NCI-H2196 treated with DMSO at 0.1 percent for 48 hours (cell line): ENCODE results near the gene NDUFA1.
"Not testable (repeated sequence)": the region's sequence is repeated elsewhere in the genome, so short reads cannot be mapped to it uniquely, and the experiment has no call there.

ENCODE experiments used
- DNase-seq: peaks from one replicate; lab custom pipeline; 2025; ENCODE audit not compliant: unreplicated experiment; lab: John Stamatoyannopoulos, UW

The NDUFA1 gene

DNA sequence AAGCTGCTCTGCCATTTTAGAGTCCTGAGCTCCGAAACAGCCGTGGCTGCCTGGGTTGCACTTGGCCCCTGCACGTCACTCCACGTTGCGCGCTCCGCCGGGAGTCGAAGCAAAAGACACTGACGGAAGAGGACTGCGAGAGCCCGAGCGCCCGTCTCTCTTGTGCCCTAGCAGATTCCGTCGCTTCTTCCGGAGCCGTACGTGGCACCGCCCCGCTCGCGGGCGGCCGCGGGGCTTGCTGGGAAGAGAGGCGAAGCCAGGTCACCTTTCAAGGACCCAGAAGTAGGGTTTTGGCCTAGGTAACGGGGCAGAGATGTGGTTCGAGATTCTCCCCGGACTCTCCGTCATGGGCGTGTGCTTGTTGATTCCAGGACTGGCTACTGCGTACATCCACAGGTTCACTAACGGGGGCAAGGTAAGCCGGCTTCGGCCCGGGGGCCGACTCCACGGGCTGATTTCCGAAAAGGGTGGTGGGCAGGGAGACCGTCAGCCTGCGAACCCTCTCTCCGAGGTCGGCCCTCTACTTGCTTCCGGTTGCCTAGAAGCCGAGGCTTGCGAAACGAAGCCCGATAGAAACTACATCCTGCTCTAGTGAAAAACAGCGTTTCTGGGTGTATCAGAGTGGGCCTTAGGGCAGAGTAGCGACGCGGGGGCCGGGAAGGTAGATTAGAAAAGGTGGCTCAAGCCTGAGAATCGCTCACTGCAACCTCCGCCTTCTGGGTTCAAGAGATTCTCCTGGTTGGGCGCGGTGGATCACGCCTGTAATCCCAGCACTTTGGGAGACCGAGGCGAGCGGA lies at the start of gene NDUFA1, which contains the start of gene RNF113A:
TSS of gene NDUFA1 (plus strand) at position 234 of the 797 bp plus-strand sequence. CDS start at position 314, 80 bp downstream.
TSS of gene RNF113A (minus strand) at position 135 of the 797 bp plus-strand sequence. CDS start at position 15, 120 bp downstream.
- peak; percentile 51 for DNase-seq

DNA sequence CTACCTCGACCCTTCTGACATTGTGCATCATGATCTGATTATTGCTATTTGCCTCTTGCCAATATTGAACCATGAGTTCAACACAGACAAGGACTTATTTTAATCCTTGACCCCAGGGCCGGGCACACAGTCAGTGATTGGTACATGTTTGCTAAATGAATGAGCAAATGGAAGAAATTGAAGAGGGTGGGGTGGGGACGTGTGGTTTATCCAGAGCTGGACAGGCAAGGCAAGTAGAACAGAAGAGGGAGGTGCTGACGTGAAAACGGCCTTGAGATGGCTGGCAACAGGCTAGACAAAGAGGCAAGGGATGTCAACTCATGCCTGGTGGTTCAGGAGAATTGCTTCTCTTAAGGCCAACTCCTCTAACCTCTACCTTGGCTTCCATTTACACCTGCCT lies 47.4 kb upstream of the NDUFA1 start:
- DNase-seq, result not testable (repeated sequence)

DNA sequence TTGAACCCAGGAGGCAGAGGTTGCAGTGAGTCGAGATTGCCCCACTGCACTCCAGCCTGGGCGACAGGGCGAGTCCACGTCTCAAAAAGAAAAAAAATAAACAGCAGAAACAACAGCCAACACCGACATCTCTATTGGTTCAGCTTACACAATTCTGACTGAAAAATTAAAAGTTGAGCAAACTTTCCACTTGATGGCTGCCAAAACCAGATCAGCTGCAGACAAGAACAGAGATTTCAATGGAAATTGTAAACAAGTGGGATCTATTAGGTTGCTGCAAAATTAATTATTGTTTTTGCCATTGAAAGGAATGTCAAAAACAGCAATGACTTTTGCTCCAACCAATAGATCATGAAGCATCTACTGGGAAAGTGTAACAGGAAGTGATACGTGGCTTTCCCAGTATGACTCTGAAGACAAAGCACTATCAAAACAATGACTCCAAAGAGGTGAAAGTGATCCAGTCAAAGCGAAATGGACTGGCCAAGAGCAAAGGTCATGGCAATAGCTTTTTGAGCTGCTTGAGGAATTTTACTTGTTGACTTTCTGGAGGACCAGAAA lies 45.2 kb upstream of the NDUFA1 start:
- DNase-seq, result no peak

DNA sequence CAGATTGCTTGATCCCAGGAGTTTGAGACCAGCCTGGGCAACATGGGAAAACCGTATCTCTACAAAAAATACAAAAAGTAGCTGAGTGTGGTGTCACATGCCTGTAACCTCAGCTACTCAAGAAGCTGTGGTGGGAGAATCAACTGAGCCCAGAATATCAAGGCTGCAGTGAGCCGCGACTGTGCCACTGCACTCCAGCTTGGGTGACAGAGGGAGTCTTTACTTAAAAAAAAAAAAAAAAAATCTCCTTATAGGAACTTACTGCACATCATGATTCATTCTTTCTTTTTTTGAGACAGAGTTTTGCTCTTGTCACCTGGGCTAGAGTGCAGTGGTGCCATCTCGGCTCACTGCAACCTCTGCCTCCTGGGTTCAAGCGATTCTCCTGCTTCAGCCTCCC lies 43.2 kb upstream of the NDUFA1 start:
- no peak for DNase-seq

DNA sequence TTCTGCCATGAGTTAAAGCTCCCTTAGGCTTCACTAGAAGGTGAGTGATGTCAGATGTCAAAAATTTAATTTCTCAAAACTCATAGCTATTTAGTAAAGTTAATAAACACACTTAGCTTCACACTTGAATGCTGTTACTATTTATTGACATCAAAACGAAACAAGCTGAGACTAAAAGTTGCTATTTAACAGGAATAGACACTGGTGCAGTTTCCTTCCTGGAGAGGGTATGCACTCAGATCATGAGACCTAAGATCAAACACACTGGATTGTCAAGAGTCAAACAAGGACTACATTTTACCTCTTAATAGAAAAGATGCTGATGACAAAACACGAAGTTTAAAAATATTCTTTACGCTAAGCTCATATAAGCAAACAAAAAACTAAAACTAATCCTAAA lies 37.7 kb upstream of the NDUFA1 start:
- DNase-seq, result no peak

DNA sequence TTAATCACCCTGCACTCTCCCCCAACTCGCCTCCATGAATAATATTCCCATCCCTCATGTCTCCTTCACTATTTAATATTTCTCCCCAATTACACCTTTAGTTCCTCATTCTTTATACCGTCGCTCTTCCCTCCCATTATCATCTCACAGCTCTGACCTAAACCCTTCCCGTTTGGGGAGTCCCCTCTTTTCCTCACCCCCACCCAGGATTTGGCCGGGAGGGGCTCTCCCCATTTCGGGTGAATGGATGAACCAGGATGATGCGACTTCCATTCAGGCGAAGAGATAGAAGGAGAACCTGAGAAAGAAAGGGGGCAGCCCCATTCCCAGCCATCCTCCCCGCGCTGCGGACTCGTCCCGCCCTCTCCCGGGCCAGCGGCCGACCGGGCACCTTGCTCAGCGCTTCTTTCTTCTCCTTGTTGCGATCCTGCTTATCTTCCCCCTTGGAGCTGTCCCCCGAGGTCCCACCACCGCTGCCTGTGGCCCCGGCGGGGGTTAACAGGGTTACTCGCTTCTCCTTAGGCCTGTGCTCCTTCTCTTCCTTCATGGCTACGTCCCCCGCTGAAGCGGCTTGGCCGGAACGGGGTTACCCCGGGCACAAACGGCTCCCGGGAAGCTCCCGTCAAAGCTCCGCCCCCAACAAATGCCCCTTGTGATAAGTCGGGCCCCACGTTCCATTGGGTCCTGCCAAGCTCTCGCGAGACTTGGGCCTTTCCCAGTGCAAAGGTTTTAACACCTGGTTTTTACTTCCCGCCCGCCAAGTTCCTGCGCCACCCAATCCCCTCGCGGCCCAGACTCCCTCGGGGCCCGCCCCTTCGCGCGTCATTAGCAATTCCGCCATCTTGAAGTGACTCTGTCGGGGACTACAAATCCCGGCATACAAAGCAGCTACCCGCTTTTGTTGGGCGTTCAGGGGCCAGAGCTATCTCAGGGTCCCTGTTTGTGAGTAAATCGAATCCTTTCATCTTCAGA lies 19.0 kb upstream of the NDUFA1 start, which contains the start of gene UPF3B:
TSS of gene UPF3B (minus strand) at position 582 of the 972 bp plus-strand sequence. CDS start at position 547, 35 bp downstream.
- DNase-seq, result peak; percentile 90

DNA sequence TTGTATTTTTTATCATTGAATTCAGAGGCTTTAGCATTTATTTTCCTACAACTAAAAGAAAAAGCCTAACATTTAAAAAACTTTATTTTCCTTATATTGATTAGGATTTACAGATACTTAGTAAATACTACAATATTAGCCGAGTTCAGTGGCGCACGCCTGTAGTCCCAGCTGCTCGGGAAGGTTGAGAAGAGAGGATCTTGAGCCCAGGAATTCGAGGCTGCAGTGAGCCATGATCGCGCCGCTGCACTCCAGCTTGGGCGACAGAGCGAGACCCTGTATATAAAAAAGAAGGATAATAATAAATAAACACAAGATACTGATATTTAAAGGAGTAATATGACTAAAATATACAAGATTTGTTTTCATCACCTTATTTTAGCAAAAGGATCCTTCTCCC lies 18.2 kb upstream of the NDUFA1 start:
- DNase-seq, result no peak

DNA sequence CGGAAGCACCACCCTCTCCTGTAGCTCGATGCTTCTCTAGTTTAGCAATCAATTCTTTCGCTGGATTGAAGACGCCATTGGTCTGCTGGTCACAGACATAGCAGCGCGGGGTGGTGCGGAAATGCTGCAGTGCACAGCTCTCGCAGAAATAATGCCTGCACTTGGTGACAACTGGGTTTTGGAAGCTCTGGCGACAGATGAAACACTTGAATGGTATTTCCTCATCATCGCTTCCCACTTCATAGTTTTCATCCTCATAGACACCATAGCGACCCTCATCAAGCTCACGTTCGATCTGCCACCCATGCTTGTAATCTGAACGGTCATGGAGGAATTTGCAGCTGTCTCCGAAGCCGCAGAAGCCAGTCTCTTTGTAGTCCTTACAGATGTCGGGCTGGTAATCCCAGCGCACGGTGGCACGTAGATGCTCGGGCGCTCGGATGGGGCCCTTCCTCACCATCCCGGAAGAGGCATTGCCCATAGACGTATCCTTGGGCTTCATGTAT lies 953 bp upstream of the NDUFA1 start:
- DNase-seq, result no peak

DNA sequence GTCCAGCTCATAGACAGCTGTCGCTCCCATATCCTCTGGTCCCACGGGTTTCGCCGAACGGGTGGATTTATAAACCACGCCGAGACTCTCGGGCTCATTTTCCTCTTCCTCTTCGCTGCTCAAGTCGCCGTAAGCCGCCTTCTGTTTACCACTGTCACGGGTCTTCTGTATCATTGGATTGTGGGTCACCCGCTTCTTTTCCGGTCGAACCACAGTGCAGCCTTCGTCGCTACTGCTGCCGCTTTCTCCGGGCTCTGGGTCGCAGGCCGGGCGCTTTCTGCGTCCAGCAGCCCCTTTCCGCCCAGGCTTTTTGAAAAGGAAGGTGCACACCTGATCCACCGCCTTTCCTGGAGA lies 410 bp upstream of the NDUFA1 start:
- no peak for DNase-seq

DNA sequence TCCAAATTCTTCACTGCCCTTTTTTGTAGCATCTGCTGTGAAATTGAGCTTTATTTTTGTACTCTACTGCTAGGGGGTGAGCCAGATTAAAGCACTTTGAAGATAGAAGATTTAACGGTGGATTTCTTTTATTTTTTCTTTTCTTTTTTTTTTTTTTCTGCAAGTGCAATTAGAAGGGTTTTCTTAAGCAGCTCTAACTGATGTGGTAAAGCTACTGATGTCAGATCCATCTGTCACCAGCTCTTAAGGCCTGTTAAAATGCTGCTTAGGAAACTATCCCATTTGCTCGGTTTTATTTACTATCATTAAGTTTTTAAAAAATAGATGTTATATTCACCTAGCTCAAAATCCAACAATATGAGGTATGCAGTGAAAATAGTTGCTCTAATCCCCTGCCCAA lies 7.1 kb downstream of the NDUFA1 start:
- no peak for DNase-seq

DNA sequence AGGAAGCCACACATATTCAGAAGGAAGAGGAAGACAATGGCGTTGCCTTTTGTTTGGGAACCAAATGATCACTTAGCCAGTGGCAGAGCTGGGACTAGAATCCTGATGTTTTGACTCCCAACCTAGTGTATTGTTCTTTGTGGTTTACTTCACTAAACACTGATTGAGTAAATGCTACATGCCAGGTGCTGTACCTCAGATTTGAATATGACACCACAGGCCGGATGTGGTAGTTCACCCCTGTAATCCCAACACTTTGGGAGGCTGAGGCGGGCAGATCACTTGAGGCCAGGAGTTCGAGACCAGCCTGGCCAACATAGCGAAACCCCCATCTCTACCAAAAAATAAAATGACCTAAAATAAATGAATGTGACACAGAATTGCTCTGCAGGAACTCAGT lies 8.4 kb downstream of the NDUFA1 start:
- DNase-seq, result no peak

DNA sequence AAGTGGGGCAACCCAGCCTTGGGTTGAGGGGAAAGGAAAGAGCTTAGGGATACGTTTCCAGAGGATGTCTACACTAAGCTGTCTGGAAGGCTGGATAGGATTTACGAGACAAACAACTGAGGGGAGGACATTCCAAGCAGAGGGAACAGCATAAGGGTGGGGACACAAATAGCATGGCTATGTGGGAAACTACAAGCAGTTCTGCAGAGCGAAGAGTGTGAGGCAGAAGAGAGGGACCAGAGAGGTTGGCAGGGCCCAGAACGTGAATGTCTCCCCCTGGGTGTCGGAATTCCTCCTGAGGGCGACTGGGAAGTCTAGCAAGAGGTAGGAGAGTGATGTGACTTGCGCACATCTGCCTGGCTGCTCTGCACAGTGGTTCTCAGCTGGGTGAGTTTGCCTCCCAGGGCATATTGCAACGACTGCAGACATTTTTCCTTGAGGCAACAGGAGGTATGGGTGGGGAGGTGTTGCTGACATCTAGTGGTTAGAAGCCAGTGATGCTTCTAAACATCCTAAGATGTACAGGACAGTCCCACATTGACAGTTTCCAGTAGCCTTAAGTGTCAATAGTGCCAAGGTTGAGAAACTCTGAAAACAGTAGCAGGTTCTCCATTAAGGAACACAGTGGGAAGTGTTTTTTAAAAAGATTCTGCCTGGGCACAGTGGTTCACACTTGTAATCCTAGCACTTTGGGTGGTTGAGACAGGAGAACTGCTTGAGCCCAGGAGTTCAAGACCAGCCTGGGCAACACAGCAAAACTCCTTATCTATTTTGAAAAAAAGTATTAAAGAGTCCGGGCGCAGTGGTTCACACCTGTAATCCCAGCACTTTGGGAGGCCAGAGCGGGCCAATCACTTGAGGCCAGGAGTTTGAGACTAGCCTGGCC lies 9.2 kb downstream of the NDUFA1 start:
- DNase-seq, result peak; percentile 1

DNA sequence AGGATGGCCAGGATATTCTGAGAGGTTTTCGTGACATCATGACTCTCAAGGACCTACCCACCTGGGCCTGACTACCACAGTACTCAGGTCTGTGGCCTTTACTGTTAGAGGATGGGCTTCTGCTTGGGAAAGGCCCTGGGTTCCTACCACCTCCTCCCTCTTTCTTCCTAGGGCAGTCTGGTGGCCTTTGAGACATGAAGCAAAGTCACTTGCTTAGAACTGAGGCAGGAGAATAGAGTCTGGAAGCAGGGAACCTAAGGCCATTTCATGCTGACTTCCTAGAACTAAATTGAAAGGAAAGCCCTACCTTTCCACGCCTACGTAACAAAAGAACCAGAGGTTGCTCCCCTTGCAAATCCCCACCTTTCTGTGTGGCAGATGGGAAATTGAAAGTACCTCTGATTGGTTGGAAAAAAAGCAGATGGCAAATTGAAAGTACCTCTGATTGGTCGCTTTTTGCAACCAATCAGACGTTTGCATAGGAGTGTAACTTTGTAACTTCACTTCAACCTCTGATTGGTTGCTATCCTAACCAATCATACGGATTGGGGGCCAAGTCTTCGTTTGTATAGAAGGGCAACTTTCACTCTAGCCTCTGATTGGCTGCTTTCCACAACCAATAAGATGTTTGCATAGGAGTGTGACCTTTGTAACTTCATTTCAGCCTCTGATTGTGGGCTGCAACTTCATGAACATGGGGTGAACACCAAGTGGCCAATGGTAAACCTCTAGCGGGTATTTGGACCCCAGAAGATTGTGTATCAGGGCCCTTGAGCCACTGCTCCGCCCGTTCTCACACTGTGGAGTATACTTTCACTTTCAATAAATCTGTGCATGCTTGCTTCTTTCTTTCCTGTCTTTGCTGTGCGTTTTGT lies 14.2 kb downstream of the NDUFA1 start:
- no peak for DNase-seq

DNA sequence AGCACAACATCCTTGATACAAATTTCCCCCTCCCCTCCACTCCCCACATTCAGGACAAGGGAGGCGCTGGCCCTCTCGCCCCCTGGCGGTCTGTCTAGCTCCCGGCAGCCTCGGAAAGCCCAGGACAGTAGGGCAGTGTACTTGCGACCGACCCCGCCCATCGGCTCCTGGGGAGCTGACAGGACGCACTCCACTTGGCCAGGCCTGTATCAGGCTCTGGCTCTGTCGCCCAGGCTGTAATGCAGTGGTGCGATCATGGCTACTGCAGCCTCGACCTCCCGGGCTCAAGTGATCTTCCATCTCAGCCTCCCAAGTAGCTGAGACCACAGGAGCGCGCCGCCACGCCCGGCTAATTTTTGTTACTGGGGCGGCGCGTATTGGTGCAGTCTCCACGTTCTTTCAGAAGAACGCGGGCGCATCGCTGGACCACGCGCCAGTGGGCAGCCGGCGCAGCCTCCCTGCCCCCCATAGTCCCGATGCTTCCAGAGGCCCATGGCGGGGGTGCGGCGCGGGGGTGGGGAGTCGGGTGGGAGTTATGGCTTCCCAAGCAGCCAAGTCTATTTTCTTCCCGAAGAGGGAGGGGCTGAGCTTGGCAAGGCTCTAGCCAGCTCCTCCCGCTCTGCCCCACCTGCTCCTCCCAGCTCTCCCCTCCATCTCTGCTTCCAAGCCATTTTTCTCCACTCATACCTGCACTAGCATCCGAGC lies 16.2 kb downstream of the NDUFA1 start:
- no peak for DNase-seq

DNA sequence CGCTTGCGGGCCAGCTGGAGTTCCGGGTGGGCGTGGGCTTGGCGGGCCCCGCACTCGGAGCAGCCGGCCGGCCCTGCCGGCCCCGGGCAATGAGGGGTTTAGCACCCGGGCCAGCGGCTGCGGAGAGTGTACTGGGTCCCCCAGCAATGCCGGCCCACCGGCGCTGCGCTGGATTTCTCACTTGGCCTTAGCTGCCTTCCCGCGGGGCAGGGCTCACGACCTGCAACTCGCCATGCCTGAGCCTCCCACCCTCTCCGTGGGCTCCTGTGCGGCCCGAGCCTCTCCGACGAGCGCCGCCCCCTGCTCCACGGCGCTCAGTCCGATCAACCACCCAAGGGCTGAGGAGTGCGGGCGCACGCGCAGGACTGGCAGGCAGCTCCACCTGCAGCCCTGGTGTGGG lies 19.0 kb downstream of the NDUFA1 start:
- DNase-seq, result not testable (repeated sequence)

DNA sequence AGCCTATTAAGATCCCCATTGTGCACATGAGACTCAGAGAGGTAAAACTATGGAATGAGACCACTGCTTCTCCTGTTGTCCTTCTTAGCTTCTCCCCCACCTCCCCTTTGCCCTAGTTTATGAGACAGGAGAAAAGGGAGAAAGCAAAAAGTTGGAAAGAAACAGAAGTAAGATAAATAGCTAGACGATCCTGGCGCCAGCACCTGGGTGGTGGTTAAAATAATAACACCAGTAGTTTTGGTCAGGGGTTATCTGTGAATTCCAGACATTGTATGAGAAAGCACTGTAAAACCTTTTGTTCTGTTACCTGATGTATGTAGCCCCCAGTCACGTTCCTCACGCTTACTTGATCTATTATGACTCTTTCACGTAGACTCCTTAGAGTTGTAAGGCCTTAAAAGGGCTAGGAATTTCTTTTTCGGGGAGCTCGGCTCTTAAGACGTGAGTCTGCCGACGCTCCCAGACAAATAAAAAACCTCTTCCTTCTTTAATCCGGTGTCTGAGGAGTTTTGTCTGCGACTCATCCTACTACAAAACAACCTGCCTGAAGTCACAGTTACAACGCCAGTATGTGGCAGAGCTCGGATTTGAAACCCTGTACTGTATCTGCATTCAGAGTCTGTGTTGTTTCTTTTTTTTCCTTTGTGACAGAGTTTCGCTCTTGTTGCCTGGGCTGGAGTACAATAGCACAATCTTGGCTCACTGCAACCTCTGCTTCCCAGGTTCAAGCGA lies 20.5 kb downstream of the NDUFA1 start:
- DNase-seq, result not testable (repeated sequence)

DNA sequence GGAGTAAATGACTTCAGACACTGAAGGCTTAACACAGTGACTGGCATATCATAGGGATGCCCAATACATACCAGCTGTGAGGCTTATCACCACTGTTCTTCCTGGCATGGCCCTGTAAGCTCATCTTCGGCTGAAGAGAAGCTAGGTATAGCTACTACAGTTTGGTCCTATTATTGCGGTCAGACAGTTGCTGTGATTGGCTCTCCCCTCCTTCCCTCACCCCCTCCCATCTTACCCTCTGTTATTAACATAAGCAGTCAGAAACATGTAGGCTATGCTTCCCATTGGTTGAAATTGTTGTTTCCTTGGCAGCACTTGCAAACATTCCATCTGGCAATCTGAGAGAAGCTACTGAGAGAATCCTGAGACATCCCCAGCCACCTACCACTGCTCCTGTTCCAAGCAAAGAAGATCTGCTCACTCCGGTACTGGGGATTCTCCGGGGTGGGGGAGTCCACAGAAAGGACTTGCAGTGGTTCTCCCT lies 24.3 kb downstream of the NDUFA1 start, which contains the start of gene AKAP14:
TSS of gene AKAP14 (plus strand) at position 51 of the 484 bp plus-strand sequence. CDS start 7,331 bp downstream, outside the sequence.
- no peak for DNase-seq

DNA sequence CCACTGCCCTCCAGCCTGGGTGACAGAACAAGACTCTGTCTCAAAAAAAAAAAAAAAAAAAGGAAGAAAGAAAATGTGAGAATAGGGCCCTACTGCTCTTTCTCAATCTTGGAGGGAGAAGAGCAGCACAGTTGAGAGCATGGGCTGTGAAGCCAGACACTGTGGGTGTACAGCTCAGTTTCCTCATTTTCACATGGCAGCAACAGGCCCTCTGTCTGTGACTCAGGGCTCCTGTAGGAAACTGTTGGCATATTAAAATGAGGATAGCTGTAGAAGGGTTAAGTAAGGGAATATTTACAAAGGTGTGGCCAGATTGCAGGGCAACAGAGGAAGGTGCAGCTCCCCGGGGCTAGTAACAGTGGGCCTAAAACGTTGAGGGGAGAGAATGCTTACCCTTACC lies 27.5 kb downstream of the NDUFA1 start:
- no peak for DNase-seq
